Astrocyte (in vitro differentiated cells and primary cell): ENCODE data around the gene SLC2A13. TPM values are rescaled to one million over a fixed set of nuclear protein-coding genes. Genes with fewer than 3 reads are reported as not detected.

Experiments used
- DNase-seq: peaks from one replicate; pipeline ENCODE4 v3.0.0-alpha.2; 2010; ENCODE audit warnings: low read depth
- FAIRE-seq: peaks from 2 replicates; lab custom pipeline; 2011; peaks lifted over from hg19 to GRCh38; lab: Jason Lieb, UNC
- H2AFZ ChIP-seq: 2 replicates; pipeline ENCODE4 v1.6.0; 2012; ENCODE audit warnings: low read depth, low read length, inconsistent platforms
- H3K27ac ChIP-seq: 2 replicates; pipeline ENCODE4 v1.5.1; 2011; ENCODE audit warnings: low read depth, low read length, inconsistent platforms
- H3K27me3 ChIP-seq: 2 replicates; pipeline ENCODE4 v1.6.0; 2011; ENCODE audit warnings: low read length, inconsistent platforms; ENCODE audit not compliant: insufficient read depth
- H3K36me3 ChIP-seq: 2 replicates; pipeline ENCODE4 v1.5.1; 2011; ENCODE audit warnings: low read length, inconsistent platforms; ENCODE audit not compliant: insufficient read depth
- H3K4me1 ChIP-seq: 2 replicates; pipeline ENCODE4 v1.5.1; 2011; ENCODE audit warnings: low read length, inconsistent platforms; ENCODE audit not compliant: insufficient read depth
- H3K4me2 ChIP-seq: 2 replicates; pipeline ENCODE4 v1.6.0; 2012; ENCODE audit warnings: low read length, inconsistent platforms
- H3K4me3 ChIP-seq: 2 replicates; pipeline ENCODE4 v1.5.1; 2011; ENCODE audit warnings: low read depth, mild to moderate bottlenecking, low read length, inconsistent platforms; ENCODE audit not compliant: insufficient read depth
- H3K79me2 ChIP-seq: 2 replicates; pipeline ENCODE4 v1.6.0; 2012; ENCODE audit warnings: mild to moderate bottlenecking, low read length, inconsistent platforms; ENCODE audit not compliant: insufficient read depth
- H3K9ac ChIP-seq: 2 replicates; pipeline ENCODE4 v1.6.0; 2012; ENCODE audit warnings: mild to moderate bottlenecking, low read length, inconsistent platforms
- H3K9me3 ChIP-seq: 2 replicates; pipeline ENCODE4 v1.5.1; 2012; ENCODE audit warnings: low read depth, mild to moderate bottlenecking, low read length, inconsistent platforms; ENCODE audit not compliant: insufficient read depth
- H4K20me1 ChIP-seq: 2 replicates; pipeline ENCODE4 v1.6.0; 2012; ENCODE audit warnings: low read length, inconsistent platforms; ENCODE audit not compliant: insufficient read depth
- H3K27ac Mint-ChIP-seq: one replicate; pipeline ENCODE4 v1.8.0; 2021; ENCODE audit warnings: mild to moderate bottlenecking, mixed read lengths; ENCODE audit not compliant: unreplicated experiment
- H3K27me3 Mint-ChIP-seq: one replicate; pipeline ENCODE4 v1.8.0; 2021; ENCODE audit warnings: low read depth, mixed read lengths; ENCODE audit not compliant: unreplicated experiment
- H3K36me3 Mint-ChIP-seq: one replicate; pipeline ENCODE4 v1.8.0; 2021; ENCODE audit warnings: low read depth, mixed read lengths; ENCODE audit not compliant: unreplicated experiment
- H3K4me1 Mint-ChIP-seq: one replicate; pipeline ENCODE4 v1.8.0; 2021; ENCODE audit warnings: low read depth, mixed read lengths; ENCODE audit not compliant: unreplicated experiment
- H3K4me3 Mint-ChIP-seq: one replicate; pipeline ENCODE4 v1.8.0; 2021; ENCODE audit warnings: mild to moderate bottlenecking, moderate library complexity, mixed read lengths; ENCODE audit not compliant: unreplicated experiment
- H3K9me3 Mint-ChIP-seq: one replicate; pipeline ENCODE4 v1.8.0; 2021; ENCODE audit warnings: mild to moderate bottlenecking, mixed read lengths; ENCODE audit not compliant: unreplicated experiment
- EZH2 ChIP-seq: IDR thresholded peaks from 2 replicates; pipeline ENCODE4 v1.6.1; 2012; ENCODE audit warnings: mild to moderate bottlenecking, low read length, inconsistent platforms; ENCODE audit not compliant: insufficient read depth
- total RNA-seq: library from RNA; stranded (reverse); gene quantifications from 2 replicates; pipeline ENCODE4 v1.2.1, GENCODE V29; 2021
- TF ChIP-seq, protein P1 (sequence below): IDR thresholded peaks from 2 replicates; pipeline ENCODE4 v1.5.1; 2011; ENCODE audit warnings: low read depth, mild to moderate bottlenecking, inconsistent platforms, low read length, moderate library complexity; ENCODE audit not compliant: insufficient read depth

Gene SLC2A13
- total RNA-seq, 1 donor from 2014 or later = 10.2 TPM

- no peak overlapping the region for H3K27ac Mint-ChIP-seq
- H3K9me3 Mint-ChIP-seq = no peaks in the 10 kb centered on the region
- Histone ChIP-seq H3K9me3 (no peaks in the 10 kb centered on the region), H3K36me3 (no peaks in the 10 kb centered on the region), H2AFZ (no peak overlapping the region), H3K27me3 (no peaks in the 10 kb centered on the region), H3K9ac (no peak overlapping the region), H3K4me3 (no peak overlapping the region), H3K4me2 (no peak overlapping the region), H3K27ac (no peak overlapping the region), H4K20me1 (no peaks in the 10 kb centered on the region), H3K4me1 (no peaks in the 10 kb centered on the region), H3K79me2 (no peaks in the 10 kb centered on the region)
- H3K27me3 Mint-ChIP-seq = no peaks in the 10 kb centered on the region
- no peak overlapping the region for H3K4me3 Mint-ChIP-seq
- no peak for FAIRE-seq
- TF ChIP-seq EZH2 = no peak
- TF ChIP-seq, protein P1, sequence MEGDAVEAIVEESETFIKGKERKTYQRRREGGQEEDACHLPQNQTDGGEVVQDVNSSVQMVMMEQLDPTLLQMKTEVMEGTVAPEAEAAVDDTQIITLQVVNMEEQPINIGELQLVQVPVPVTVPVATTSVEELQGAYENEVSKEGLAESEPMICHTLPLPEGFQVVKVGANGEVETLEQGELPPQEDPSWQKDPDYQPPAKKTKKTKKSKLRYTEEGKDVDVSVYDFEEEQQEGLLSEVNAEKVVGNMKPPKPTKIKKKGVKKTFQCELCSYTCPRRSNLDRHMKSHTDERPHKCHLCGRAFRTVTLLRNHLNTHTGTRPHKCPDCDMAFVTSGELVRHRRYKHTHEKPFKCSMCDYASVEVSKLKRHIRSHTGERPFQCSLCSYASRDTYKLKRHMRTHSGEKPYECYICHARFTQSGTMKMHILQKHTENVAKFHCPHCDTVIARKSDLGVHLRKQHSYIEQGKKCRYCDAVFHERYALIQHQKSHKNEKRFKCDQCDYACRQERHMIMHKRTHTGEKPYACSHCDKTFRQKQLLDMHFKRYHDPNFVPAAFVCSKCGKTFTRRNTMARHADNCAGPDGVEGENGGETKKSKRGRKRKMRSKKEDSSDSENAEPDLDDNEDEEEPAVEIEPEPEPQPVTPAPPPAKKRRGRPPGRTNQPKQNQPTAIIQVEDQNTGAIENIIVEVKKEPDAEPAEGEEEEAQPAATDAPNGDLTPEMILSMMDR = no peak
- no peak for DNase-seq
- H3K4me1 Mint-ChIP-seq = peaks cover 10% of the 10 kb centered on the region
- no peaks in the 10 kb centered on the region for H3K36me3 Mint-ChIP-seq
Measured at GRCh38 chr12:40017488-40017887, 88.4 kb downstream of the SLC2A13 start.

DNA sequence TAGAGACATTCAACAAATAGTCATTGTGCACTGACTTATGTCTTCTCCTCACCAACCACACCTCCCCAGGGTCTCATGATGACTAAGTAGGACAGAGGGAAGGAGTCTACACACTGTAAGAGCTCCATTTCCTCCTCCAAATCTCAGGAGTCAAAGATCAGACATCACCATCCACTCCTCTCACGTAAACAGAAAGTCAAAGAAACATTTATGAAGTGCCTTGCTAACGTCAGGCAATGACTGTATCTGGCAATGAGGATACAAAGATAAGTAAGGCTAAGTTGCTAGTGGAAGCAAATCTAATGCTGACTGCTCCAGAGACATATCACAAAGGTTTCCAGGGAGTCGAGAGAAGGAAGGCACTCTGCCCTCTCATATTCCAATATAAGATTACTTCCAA is 88.9 kb downstream of the SLC2A13 start:
- H3K27ac ChIP-seq = no peak overlapping the region
- no peaks in the 10 kb centered on the region for H4K20me1 ChIP-seq
- Mint-ChIP-seq H3K4me1 (peaks cover 10% of the 10 kb centered on the region), H3K9me3 (no peaks in the 10 kb centered on the region), H3K27me3 (no peaks in the 10 kb centered on the region), H3K36me3 (no peaks in the 10 kb centered on the region), H3K4me3 (no peak overlapping the region), H3K27ac (no peak overlapping the region)
- no peak overlapping the region for H2AFZ ChIP-seq
- H3K27me3 ChIP-seq = no peaks in the 10 kb centered on the region
- no peak overlapping the region for H3K4me3 ChIP-seq
- no peak overlapping the region for H3K4me2 ChIP-seq
- no peak overlapping the region for H3K9ac ChIP-seq
- TF ChIP-seq, protein P1 = no peak
- no peak for TF ChIP-seq EZH2
- H3K9me3 ChIP-seq = no peaks in the 10 kb centered on the region
- DNase-seq (peak; percentile 4), FAIRE-seq (no peak)
- no peaks in the 10 kb centered on the region for H3K36me3 ChIP-seq
- no peaks in the 10 kb centered on the region for H3K4me1 ChIP-seq
- no peaks in the 10 kb centered on the region for H3K79me2 ChIP-seq

- no peaks in the 10 kb centered on the region for H3K27me3 Mint-ChIP-seq
- Histone ChIP-seq H3K4me1 (no peaks in the 10 kb centered on the region), H3K4me3 (no peak overlapping the region), H3K36me3 (no peaks in the 10 kb centered on the region), H3K79me2 (no peaks in the 10 kb centered on the region), H4K20me1 (no peaks in the 10 kb centered on the region), H3K27ac (no peak overlapping the region), H2AFZ (no peak overlapping the region), H3K9me3 (no peaks in the 10 kb centered on the region), H3K27me3 (no peaks in the 10 kb centered on the region), H3K9ac (no peak overlapping the region), H3K4me2 (no peak overlapping the region)
- FAIRE-seq (no peak), DNase-seq (no peak)
- H3K36me3 Mint-ChIP-seq = no peaks in the 10 kb centered on the region
- H3K9me3 Mint-ChIP-seq = no peaks in the 10 kb centered on the region
- no peak overlapping the region for H3K27ac Mint-ChIP-seq
- H3K4me3 Mint-ChIP-seq = no peak overlapping the region
- TF ChIP-seq, protein P1 = no peak
- TF ChIP-seq EZH2 = no peak
- peaks cover 10% of the 10 kb centered on the region for H3K4me1 Mint-ChIP-seq
Measured at GRCh38 chr12:40015881-40016280, 90.0 kb downstream of the SLC2A13 start.
